Mucosa of gallbladder (tissue), 1 donor: ENCODE measurements around the gene PCDH10. TPM values are rescaled to one million over a fixed set of nuclear protein-coding genes. Genes with fewer than 3 reads are reported as not detected.

Source experiments
- DNase-seq: peaks from one replicate; pipeline ENCODE4 v3.0.0-alpha.2; 2020; ENCODE audit warnings: low spot score
- total RNA-seq: library from RNA; stranded (reverse); gene quantifications from one replicate; pipeline ENCODE4 v1.2.1, GENCODE V29; 2021
- donor health status: DM: no; HTN: no; CAD: no.

The PCDH10 gene
- total RNA-seq, 1 donor from 2014 or later, result 1.0 TPM

- DNase-seq, result no peak
Measured at GRCh38 chr4:133149932-133150471, 908 bp downstream of the PCDH10 start.

- no peak for DNase-seq
Measured at GRCh38 chr4:133150486-133151340, 1.6 kb downstream of the PCDH10 start.

GRCh38 chr4:133151341-133151690 lies 2.2 kb downstream of the PCDH10 start:
- no peak for DNase-seq

- DNase-seq, result no peak
Measured at GRCh38 chr4:133151691-133152329, 2.7 kb downstream of the PCDH10 start.

- DNase-seq, result no peak
Measured at GRCh38 chr4:133152330-133152821, 3.3 kb downstream of the PCDH10 start.

- no peak for DNase-seq
Measured at GRCh38 chr4:133152831-133153481, 3.9 kb downstream of the PCDH10 start.

GRCh38 chr4:133154725-133155124 lies 5.6 kb downstream of the PCDH10 start:
- DNase-seq, result no peak

GRCh38 chr4:133156096-133156495 lies 7.0 kb downstream of the PCDH10 start:
- DNase-seq, result no peak

- DNase-seq, result no peak
Measured at GRCh38 chr4:133156556-133156955, 7.5 kb downstream of the PCDH10 start.

- no peak for DNase-seq
Measured at GRCh38 chr4:133157460-133158160, 8.5 kb downstream of the PCDH10 start.

GRCh38 chr4:133160853-133161252 lies 11.8 kb downstream of the PCDH10 start:
- DNase-seq, result no peak

GRCh38 chr4:133161570-133162295 lies 12.6 kb downstream of the PCDH10 start:
- DNase-seq, result no peak

- DNase-seq, result no peak
Measured at GRCh38 chr4:133162941-133163340, 13.8 kb downstream of the PCDH10 start.

- no peak for DNase-seq
Measured at GRCh38 chr4:133178956-133179355, 29.9 kb downstream of the PCDH10 start.

GRCh38 chr4:133186210-133186609 lies 37.1 kb downstream of the PCDH10 start:
- DNase-seq, result no peak

- no peak for DNase-seq
Measured at GRCh38 chr4:133186845-133187244, 37.8 kb downstream of the PCDH10 start.

GRCh38 chr4:133188433-133189146 lies 39.5 kb downstream of the PCDH10 start:
- no peak for DNase-seq

- DNase-seq, result no peak
Measured at GRCh38 chr4:133189147-133189517, 40.0 kb downstream of the PCDH10 start.

- no peak for DNase-seq
Measured at GRCh38 chr4:133190098-133190497, 41.0 kb downstream of the PCDH10 start.

GRCh38 chr4:133208694-133209285 lies 59.7 kb downstream of the PCDH10 start:
- DNase-seq, result no peak
